T-cell (primary cell): ENCODE results near the gene LIN9. TPM values are rescaled to one million over a fixed set of nuclear protein-coding genes. Genes with fewer than 3 reads are reported as not detected.

Experiments
- ATAC-seq, 4 experiments: fragments of 200-7000 bp in 3 of 4; fragments of 150-1000 bp in 1 of 4; cut with Tn5 transposase; replicated peaks in 1 of 4; 1 replicate in 3 of 4; 2 replicates in 1 of 4; pipeline ENCODE4 v1.10.0; 2021; ENCODE audit warnings: moderate library complexity in 3 of 4, mild to moderate bottlenecking in 2 of 4, moderate number of reproducible peaks in 1 of 4
- CTCF ChIA-PET, 2 donors: fragments of 300-600 bp; sonication (Branson Sonifier 250); formaldehyde crosslinking; loops; one replicate each; lab custom pipeline; 2022; ENCODE audit warnings: antibody characterized with exemption in 2 of 2; lab: Charles Lee
- POLR2A ChIA-PET, 2 donors: fragments of 300-600 bp; sonication (Branson Sonifier 250); formaldehyde crosslinking; loops; one replicate each; lab custom pipeline; 2022; ENCODE audit warnings: antibody characterized with exemption in 2 of 2; lab: Charles Lee
- DNase-seq, 35 experiments: peaks; one replicate each; pipeline versions ENCODE4 v3.0.0 to v3.0.0-alpha.2; 2013 to 2023
- H3K27ac ChIP-seq: one replicate; pipeline ENCODE4 v1.5.1; 2013; ENCODE audit warnings: low read length
- H3K27me3 ChIP-seq, 2 experiments: replicated peaks in 1 of 2; 1 replicate in 1 of 2; 2 replicates in 1 of 2; pipeline versions ENCODE4 v1.6.1 to v1.7.0; 2013; ENCODE audit warnings: low read length in 1 of 2, mixed read lengths in 1 of 2; ENCODE audit not compliant: control insufficient read depth in 2 of 2, insufficient read depth in 2 of 2; ENCODE audit errors: extremely low read depth in 1 of 2
- H3K36me3 ChIP-seq, 2 donors: 1 replicate in 1 of 2; 2 replicates in 1 of 2; pipeline versions ENCODE4 v1.6.1 to v1.7.0; 2013; ENCODE audit warnings: low read length in 1 of 2; ENCODE audit not compliant: control insufficient read depth in 2 of 2, insufficient read depth in 1 of 2; ENCODE audit errors: extremely low read depth in 1 of 2
- H3K4me1 ChIP-seq, 2 experiments: 1 replicate in 1 of 2; 2 replicates in 1 of 2; pipeline versions ENCODE4 v1.6.1 to v1.7.0; 2013; ENCODE audit warnings: low read length in 2 of 2, mixed read lengths in 1 of 2; ENCODE audit not compliant: insufficient read depth in 2 of 2, control insufficient read depth in 1 of 2; ENCODE audit errors: extremely low read depth in 1 of 2
- H3K4me3 ChIP-seq, 2 donors: 1 replicate in 1 of 2; 2 replicates in 1 of 2; pipeline versions ENCODE4 v1.5.1 to v1.7.0; 2013; ENCODE audit warnings: mild to moderate bottlenecking in 2 of 2, low read length in 1 of 2, moderate library complexity in 1 of 2; ENCODE audit not compliant: control insufficient read depth in 1 of 2; ENCODE audit errors: extremely low read depth in 1 of 2
- H3K9me3 ChIP-seq: 2 replicates; pipeline ENCODE4 v1.7.0; 2013
- H3K27ac Mint-ChIP-seq, 2 donors: one replicate each; pipeline ENCODE4 v1.8.0; 2020 to 2021; ENCODE audit warnings: mild to moderate bottlenecking in 2 of 2, mixed read lengths in 2 of 2
- H3K27me3 Mint-ChIP-seq, 2 donors: one replicate each; pipeline ENCODE4 v1.8.0; 2021 to 2022; ENCODE audit warnings: mixed read lengths in 2 of 2
- H3K36me3 Mint-ChIP-seq: one replicate; pipeline ENCODE4 v1.8.0; 2021; ENCODE audit warnings: mixed read lengths
- H3K4me1 Mint-ChIP-seq, 3 donors: one replicate each; pipeline ENCODE4 v1.8.0; 2020 to 2022; ENCODE audit warnings: mixed read lengths in 3 of 3, mild to moderate bottlenecking in 1 of 3
- H3K4me3 Mint-ChIP-seq, 3 donors: one replicate each; pipeline ENCODE4 v1.8.0; 2020 to 2022; ENCODE audit warnings: mild to moderate bottlenecking in 3 of 3, mixed read lengths in 3 of 3, moderate library complexity in 3 of 3
- H3K9me3 Mint-ChIP-seq, 3 donors: one replicate each; pipeline ENCODE4 v1.8.0; 2020 to 2022; ENCODE audit warnings: mixed read lengths in 3 of 3
- WGBS: methylation state at CpG from one replicate; pipeline ENCODE4 v1.1.5; 2013; ENCODE audit warnings: missing lambda C conversion rate; ENCODE audit not compliant: insufficient coverage; 5-methylcytosine and 5-hydroxymethylcytosine counted together
- total RNA-seq, 35 experiments: library from RNA in 6 of 35; stranded (reverse) in 6 of 35; fragments of 120-200 nt in 1 of 35; gene quantifications; one replicate each; pipeline versions ENCODE4 v1.2.1 to v1.2.4 and lab custom pipeline; 2013 to 2026

LIN9 gene
- total RNA-seq, 5 donors from 2014 or later (not counting 1 experiment from before 2014, with no cell fraction given): 1.6 to 7.3 (median 5.3) TPM

GRCh38 chr1:226187019-226187322, 122.0 kb downstream of the LIN9 start:
- H3K27me3 ChIP-seq: no peaks in the 10 kb centered on the region
- WGBS: 6% methylated on average over 7 of the region's 10 CpGs

GRCh38 chr1:226186124-226187018, 122.6 kb downstream of the LIN9 start, which contains the start of gene ACBD3:
ACBD3 (minus strand) TSS chr1:226186741; CDS start chr1:226186675, 66 bp downstream.
- Histone ChIP-seq H3K4me3 (peak within 1 kb of the TSS; percentile 79 to 93), H3K27ac (peak within 1 kb of the TSS; percentile 88), H3K36me3 (peaks cover 0 to 6% of the 10 kb centered on the region in 2 donors), H3K27me3 (no peaks in the 10 kb centered on the region), H3K9me3 (no peaks in the 10 kb centered on the region), H3K4me1 (peaks cover 13 to 34% of the 10 kb centered on the region in 2 experiments)
- ChIA-PET CTCF (interaction anchor here (0.5 to 0.8 kb wide), 2 partner anchors 10 to 61 kb away, joined by 3 to 4 read pairs; no protein-coding TSS in a partner anchor), POLR2A (interaction anchor here in 1 of 2 donors (0.5 to 0.7 kb wide), 2 partner anchors 9 to 69 kb away, joined by 3 read pairs; no protein-coding TSS in a partner anchor)
- no peaks in the 10 kb centered on the region for H3K9me3 Mint-ChIP-seq
- H3K27me3 Mint-ChIP-seq: no peaks in the 10 kb centered on the region
- peak within 1 kb of the TSS; percentile 94 to 95 (median 94) for H3K4me3 Mint-ChIP-seq
- peaks cover 38 to 47% (median 40%) of the 10 kb centered on the region in 3 donors for H3K4me1 Mint-ChIP-seq
- WGBS: under 1% methylated on average over 65 of the region's 75 CpGs
- DNase-seq (peak; percentile 55 to 92 (median 84)), ATAC-seq (peak; percentile 99)
- H3K36me3 Mint-ChIP-seq: peaks cover 7% of the 10 kb centered on the region
- H3K27ac Mint-ChIP-seq: peak within 1 kb of the TSS; percentile 94

More at GRCh38 chr1:226187019-226187322, 122.0 kb downstream of the LIN9 start:
- H3K36me3 Mint-ChIP-seq: peaks cover 7% of the 10 kb centered on the region
- DNase-seq (no peak), ATAC-seq (no peak)
- Histone ChIP-seq H3K9me3 (no peaks in the 10 kb centered on the region), H3K4me3 (peak overlapping the region; percentile 79 to 93), H3K36me3 (peaks cover 0 to 1% of the 10 kb centered on the region in 2 donors), H3K4me1 (peaks cover 13 to 31% of the 10 kb centered on the region in 2 experiments), H3K27ac (peak overlapping the region; percentile 88)
- peak overlapping the region; percentile 87 to 94 (median 92) for H3K4me3 Mint-ChIP-seq
- ChIA-PET CTCF (no interaction called here), POLR2A (interaction anchor here in 1 of 2 donors (0.5 kb wide), 1 partner anchor 10 kb away, joined by 3 read pairs; no protein-coding TSS in a partner anchor)
- H3K27me3 Mint-ChIP-seq: no peaks in the 10 kb centered on the region
- H3K27ac Mint-ChIP-seq: peak overlapping the region; percentile 87 to 88
- peaks cover 32 to 41% (median 34%) of the 10 kb centered on the region in 3 donors for H3K4me1 Mint-ChIP-seq
- H3K9me3 Mint-ChIP-seq: no peaks in the 10 kb centered on the region

GRCh38 chr1:226185141-226186036, 123.6 kb downstream of the LIN9 start:
- 46% methylated on average over 5 of the region's 14 CpGs for WGBS

GRCh38 chr1:226181996-226182714, 126.8 kb downstream of the LIN9 start:
- CTCF ChIA-PET: interaction anchor here in 1 of 2 donors (0.6 to 3.3 kb wide), 2 partner anchors 16 to 20 kb away, joined by 3 to 12 read pairs; no protein-coding TSS in a partner anchor
- H3K27me3 ChIP-seq: no peaks in the 10 kb centered on the region
- Mint-ChIP-seq H3K36me3 (peaks cover 26% of the 10 kb centered on the region), H3K9me3 (no peaks in the 10 kb centered on the region), H3K27me3 (no peaks in the 10 kb centered on the region), H3K27ac (peak overlapping the region in 1 of 2 donors; percentile 10), H3K4me3 (peak overlapping the region in 1 of 3 donors; percentile 30), H3K4me1 (peaks cover 68 to 76% (median 71%) of the 10 kb centered on the region in 3 donors)
- POLR2A ChIA-PET: no interaction called here
- peaks cover 13 to 34% of the 10 kb centered on the region in 2 experiments for H3K4me1 ChIP-seq
- no peak for ATAC-seq
- H3K9me3 ChIP-seq: no peaks in the 10 kb centered on the region
- H3K27ac ChIP-seq: no peak overlapping the region
- whole genome bisulfite sequencing: 100% methylated on average over 2 of the region's 14 CpGs
- DNase-seq: peak in 1 of 35 experiments; percentile 8
- H3K4me3 ChIP-seq: no peak overlapping the region
- peaks cover 2 to 9% of the 10 kb centered on the region in 2 donors for H3K36me3 ChIP-seq

More at GRCh38 chr1:226185141-226186036, 123.6 kb downstream of the LIN9 start:
- H3K36me3 ChIP-seq: peaks cover 0 to 6% of the 10 kb centered on the region in 2 donors
- ChIA-PET POLR2A (interaction anchor here (0.6 to 0.7 kb wide), 2 partner anchors 68 to 282 kb away, joined by 3 read pairs; no protein-coding TSS in a partner anchor), CTCF (interaction anchor here (0.5 to 3.3 kb wide), 7 partner anchors 9 to 777 kb away, joined by 3 to 12 read pairs (median 4); no protein-coding TSS in a partner anchor)
- Mint-ChIP-seq H3K36me3 (peaks cover 9% of the 10 kb centered on the region), H3K4me1 (peaks cover 48 to 56% (median 49%) of the 10 kb centered on the region in 3 donors), H3K27me3 (no peaks in the 10 kb centered on the region), H3K27ac (peak overlapping the region; percentile 94), H3K4me3 (peak overlapping the region; percentile 94 to 95 (median 94)), H3K9me3 (no peaks in the 10 kb centered on the region)
- DNase-seq (peak in 1 of 35 experiments; percentile 10), ATAC-seq (no peak)
- no peak overlapping the region for H3K27ac ChIP-seq
- H3K4me3 ChIP-seq: peak overlapping the region; percentile 79 to 93
- no peaks in the 10 kb centered on the region for H3K27me3 ChIP-seq
- H3K4me1 ChIP-seq: peaks cover 13 to 36% of the 10 kb centered on the region in 2 experiments
- H3K9me3 ChIP-seq: no peaks in the 10 kb centered on the region
